ENCODE measurements around the gene FBXO10. TPM values are rescaled to one million over a fixed set of nuclear protein-coding genes. Genes with fewer than 3 reads are reported as not detected.

Gene FBXO10
- total and polyA plus RNA-seq, 8 donors = 8.0 to 12.0 (median 9.9) TPM

DNA sequence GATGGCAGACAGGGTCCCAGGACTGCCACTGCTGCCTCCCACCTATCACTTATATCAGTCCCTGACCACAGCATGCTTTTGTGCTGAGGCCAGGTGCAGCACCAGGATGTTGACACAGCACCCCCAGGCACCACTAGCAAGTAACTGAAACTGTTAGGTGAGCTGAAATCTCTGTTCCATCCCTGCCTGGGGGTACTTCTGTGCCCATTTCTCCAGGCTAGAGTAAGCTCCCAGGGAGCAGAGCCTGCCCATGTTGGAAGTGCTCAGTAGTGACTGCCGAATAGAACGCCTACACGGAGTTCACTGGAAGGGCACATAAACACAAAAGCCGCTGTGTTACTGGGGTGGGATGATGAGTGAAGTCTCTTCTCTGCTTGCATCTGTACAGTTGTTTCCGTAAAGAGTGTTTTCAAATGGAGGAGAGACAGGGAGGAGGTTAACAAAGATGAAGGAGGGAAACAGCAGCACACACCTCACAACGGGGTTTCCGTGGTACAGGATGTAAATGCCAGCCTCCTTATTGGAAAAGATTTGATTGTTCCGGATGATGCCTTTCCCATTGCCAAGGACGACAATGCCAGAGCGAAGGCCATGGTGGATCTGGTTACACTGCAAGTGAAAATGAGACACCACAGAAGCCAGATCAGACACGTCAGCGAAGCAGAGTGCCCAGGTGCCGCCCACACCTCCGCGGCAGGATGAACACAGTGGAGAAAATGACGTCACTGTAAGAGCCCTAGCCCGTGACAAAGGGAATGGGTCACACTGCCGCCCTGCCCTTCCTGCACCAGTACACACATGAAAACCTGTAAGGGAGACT, 47.3 kb downstream of the FBXO10 start:
- H3K27me3 ChIP-seq = no peaks in the 10 kb centered on the region
- intact Hi-C loops (cut with DNase I) = no loop called here
- no peak for DNase-seq

DNA sequence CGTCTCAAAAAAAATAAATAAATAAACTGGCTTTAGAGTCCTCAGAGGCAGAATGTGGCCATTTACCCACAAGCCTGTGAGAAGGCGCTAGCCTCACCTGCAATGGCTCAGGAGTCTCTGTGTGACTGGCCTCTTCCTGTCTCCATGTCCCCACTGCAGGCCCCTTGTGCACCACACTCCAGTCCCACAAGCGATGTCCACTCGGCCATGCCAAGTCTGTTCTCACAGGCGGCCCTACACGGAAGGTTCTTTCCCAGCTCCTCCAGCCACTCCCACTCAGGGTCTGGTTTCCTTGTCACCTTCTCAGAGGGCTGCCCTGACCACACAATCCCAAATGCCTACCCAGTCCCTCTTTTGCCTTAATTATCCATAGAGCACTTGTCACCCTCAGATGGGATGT, 52.3 kb downstream of the FBXO10 start:
- Histone ChIP-seq H3K27me3 (no peaks in the 10 kb centered on the region), H3K9me3 (no peaks in the 10 kb centered on the region), H3K4me3 (no peak overlapping the region), H3K27ac (no peak overlapping the region), H3K4me1 (no peaks in the 10 kb centered on the region), H3K36me3 (peaks cover 0 to 69% of the 10 kb centered on the region in 2 donors)
- ATAC-seq (no peak), DNase-seq (no peak)
- intact Hi-C loops (cut with DNase I) = no loop called here
- TF ChIP-seq, protein P1, sequence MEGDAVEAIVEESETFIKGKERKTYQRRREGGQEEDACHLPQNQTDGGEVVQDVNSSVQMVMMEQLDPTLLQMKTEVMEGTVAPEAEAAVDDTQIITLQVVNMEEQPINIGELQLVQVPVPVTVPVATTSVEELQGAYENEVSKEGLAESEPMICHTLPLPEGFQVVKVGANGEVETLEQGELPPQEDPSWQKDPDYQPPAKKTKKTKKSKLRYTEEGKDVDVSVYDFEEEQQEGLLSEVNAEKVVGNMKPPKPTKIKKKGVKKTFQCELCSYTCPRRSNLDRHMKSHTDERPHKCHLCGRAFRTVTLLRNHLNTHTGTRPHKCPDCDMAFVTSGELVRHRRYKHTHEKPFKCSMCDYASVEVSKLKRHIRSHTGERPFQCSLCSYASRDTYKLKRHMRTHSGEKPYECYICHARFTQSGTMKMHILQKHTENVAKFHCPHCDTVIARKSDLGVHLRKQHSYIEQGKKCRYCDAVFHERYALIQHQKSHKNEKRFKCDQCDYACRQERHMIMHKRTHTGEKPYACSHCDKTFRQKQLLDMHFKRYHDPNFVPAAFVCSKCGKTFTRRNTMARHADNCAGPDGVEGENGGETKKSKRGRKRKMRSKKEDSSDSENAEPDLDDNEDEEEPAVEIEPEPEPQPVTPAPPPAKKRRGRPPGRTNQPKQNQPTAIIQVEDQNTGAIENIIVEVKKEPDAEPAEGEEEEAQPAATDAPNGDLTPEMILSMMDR (IDR thresholded peaks at IDR 0.05) = no peak

More for the DNA sequence above, 47.3 kb downstream of the FBXO10 start:
- ATAC-seq = peak; percentile 31
- H3K27ac ChIP-seq = no peak overlapping the region
- TF ChIP-seq, protein P1 (IDR thresholded peaks at IDR 0.05) = no peak
- no peak overlapping the region for H3K4me3 ChIP-seq
- H3K36me3 ChIP-seq = peaks cover 0 to 36% of the 10 kb centered on the region in 2 donors
- H3K9me3 ChIP-seq = no peaks in the 10 kb centered on the region
- no peaks in the 10 kb centered on the region for H3K4me1 ChIP-seq

DNA sequence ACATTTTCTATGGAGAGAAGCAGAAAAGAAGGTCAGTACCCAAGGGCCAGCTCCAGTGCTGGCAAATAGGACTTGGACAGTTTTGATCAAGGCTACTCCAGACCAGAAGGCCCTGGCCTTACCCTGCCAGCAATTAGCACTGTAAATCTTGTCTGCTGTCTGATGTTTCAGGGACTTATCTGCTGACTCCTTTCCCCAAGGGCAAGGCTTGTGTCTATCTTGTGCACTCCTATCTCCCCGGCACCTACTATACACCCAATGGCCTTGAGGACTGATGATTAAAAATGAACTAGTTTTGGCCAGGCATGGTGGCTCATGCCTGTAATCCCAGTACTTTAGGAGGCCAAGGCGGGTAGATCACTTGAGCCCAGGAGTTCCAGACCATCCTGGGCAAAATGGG, 53.2 kb downstream of the FBXO10 start:
- H3K4me3 ChIP-seq = no peak overlapping the region
- no peak overlapping the region for H3K27ac ChIP-seq
- no peaks in the 10 kb centered on the region for H3K4me1 ChIP-seq
- intact Hi-C loops (cut with DNase I) = no loop called here
- ATAC-seq (no peak), DNase-seq (no peak)
- no peaks in the 10 kb centered on the region for H3K9me3 ChIP-seq
- TF ChIP-seq, protein P1 (IDR thresholded peaks at IDR 0.05) = no peak
- no peaks in the 10 kb centered on the region for H3K27me3 ChIP-seq
- peaks cover 0 to 65% of the 10 kb centered on the region in 2 donors for H3K36me3 ChIP-seq

DNA sequence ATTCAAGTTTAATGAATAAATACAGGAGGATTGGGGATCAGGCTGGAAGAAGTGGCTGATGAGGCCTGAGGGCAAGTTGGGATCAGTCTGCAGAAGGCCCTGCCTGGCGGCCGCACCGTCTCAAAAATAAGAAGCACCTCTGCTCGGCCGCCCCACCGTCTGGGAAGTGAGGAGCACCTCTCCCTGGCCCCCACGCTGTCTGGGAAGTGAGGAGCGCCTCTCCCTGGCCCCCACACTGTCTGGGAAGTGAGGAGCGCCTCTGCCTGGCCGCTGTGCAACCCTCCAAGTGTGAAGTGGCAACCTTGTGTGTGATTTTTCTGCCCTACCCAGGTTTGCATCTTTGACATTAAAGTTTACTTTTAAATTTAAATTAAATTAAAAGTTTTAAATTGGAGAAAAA, 55.1 kb downstream of the FBXO10 start:
- Histone ChIP-seq H3K27me3 (no peaks in the 10 kb centered on the region), H3K4me3 (no peak overlapping the region), H3K9me3 (no peaks in the 10 kb centered on the region), H3K27ac (no peak overlapping the region), H3K4me1 (no peaks in the 10 kb centered on the region), H3K36me3 (peaks cover 0 to 63% of the 10 kb centered on the region in 2 donors)
- TF ChIP-seq, protein P1 (IDR thresholded peaks at IDR 0.05) = no peak
- ATAC-seq = no peak
- no peak for DNase-seq
- intact Hi-C loops (cut with DNase I) = no loop called here

DNA sequence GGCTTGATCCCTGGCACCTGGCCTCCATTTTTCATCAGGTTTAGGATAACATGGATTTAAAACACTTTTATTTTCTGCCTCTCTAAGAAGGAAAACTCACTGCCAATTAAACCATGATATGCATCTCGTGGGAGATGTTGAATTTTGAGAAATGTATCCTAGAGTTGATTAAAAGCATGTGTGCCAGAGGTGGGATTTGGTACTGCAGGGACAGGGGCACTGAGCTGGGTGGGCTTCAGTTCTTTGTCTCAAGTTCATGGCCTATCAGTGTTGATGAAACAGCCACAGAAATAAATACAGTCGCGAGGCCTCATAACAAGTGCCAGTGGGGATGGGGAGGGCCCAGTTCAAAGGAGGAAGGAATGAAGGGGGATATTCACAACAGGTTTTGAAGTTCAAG, 55.5 kb downstream of the FBXO10 start:
- H3K36me3 ChIP-seq = peaks cover 0 to 60% of the 10 kb centered on the region in 2 donors
- H3K27me3 ChIP-seq = no peaks in the 10 kb centered on the region
- no peaks in the 10 kb centered on the region for H3K4me1 ChIP-seq
- no peak for ATAC-seq
- H3K9me3 ChIP-seq = no peaks in the 10 kb centered on the region
- no peak for DNase-seq
- H3K27ac ChIP-seq = no peak overlapping the region
- intact Hi-C loops (cut with DNase I) = no loop called here
- TF ChIP-seq, protein P1 (IDR thresholded peaks at IDR 0.05) = no peak
- H3K4me3 ChIP-seq = no peak overlapping the region

Measured in left lung (tissue), 10 donors.